ENCODE results near the gene BCL2L14. TPM values are rescaled to one million over a fixed set of nuclear protein-coding genes. Genes with fewer than 3 reads are reported as not detected.

The BCL2L14 gene
- total and polyA plus RNA-seq, 2 of the 4 experiments (the other 2 are of a cell fraction) = not detected

DNA sequence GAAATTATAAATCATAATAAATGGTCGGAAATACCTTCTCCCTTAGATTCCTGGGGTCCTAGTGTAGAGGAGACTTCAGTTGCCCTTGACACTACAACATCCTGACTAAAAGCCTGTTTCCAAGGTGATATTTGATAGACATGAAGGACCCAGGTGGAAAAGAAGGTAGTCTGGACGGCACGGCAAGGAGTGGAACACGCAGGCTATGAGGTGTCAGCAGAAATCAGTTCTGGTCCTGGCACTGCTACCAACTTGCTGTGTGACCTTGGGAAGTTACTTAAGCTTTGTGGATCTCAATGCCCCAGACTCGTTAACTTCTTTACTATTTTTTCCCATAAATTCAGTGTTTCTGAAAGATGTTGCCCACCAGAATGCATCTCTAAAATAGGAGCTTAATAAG lies 36.9 kb upstream of the BCL2L14 start:
- H4K91ac ChIP-seq (ENCODE audit: insufficient read depth, low read depth, low read length) = no peak overlapping the region
- CTCF ChIA-PET = interaction anchor here (0.7 to 3.4 kb wide), 8 partner anchors 8 to 456 kb away, joined by 3 to 54 read pairs (median 4); no protein-coding TSS in a partner anchor
- no peak overlapping the region for H3K4me2 ChIP-seq (ENCODE audit: low read depth, low read length)
- no peak overlapping the region for H3K27ac ChIP-seq (ENCODE audit: insufficient read depth, low read length)
- no TSS peak for BruUV-seq (replicated peaks)
- no peaks in the 10 kb centered on the region for H4K20me1 ChIP-seq (ENCODE audit: insufficient read depth, low read length)
- ATAC-seq (ENCODE audit: low read depth) = no peak
- in situ Hi-C loops (cut with MboI; ENCODE audit: low sequenced_read_pairs) = loop anchor here (5.0 to 10.0 kb wide), 2 partner anchors 452 to 671 kb away; no protein-coding TSS in a partner anchor
- H3K9me3 ChIP-seq (ENCODE audit: control insufficient read depth, insufficient read depth, low read length) = no peaks in the 10 kb centered on the region
- no peak overlapping the region for H2BK20ac ChIP-seq (ENCODE audit: low read depth, low read length)
- H3K27me3 ChIP-seq (ENCODE audit: control insufficient read depth, insufficient read depth, low read length) = peaks cover 6% of the 10 kb centered on the region
- H3K9me1 ChIP-seq (ENCODE audit: insufficient read depth, low read length) = no peaks in the 10 kb centered on the region
- H4K5ac ChIP-seq (ENCODE audit: low read depth, low read length) = no peak overlapping the region
- H3K23ac ChIP-seq (ENCODE audit: low read depth, low read length) = no peak overlapping the region
- no peak overlapping the region for H3K4ac ChIP-seq (ENCODE audit: low read depth, low read length)
- no peaks in the 10 kb centered on the region for H3K36me3 ChIP-seq (ENCODE audit: control insufficient read depth, insufficient read depth, low read length)
- no peak overlapping the region for H2AFZ ChIP-seq (replicated peaks; ENCODE audit: low read length, poor library complexity)
- no peak overlapping the region for H3K56ac ChIP-seq (ENCODE audit: extremely low read depth, insufficient read depth, low read length)
- H3K4me3 ChIP-seq (ENCODE audit: insufficient read depth, low read depth, low read length) = no peak overlapping the region
- no peak overlapping the region for H3K9ac ChIP-seq (ENCODE audit: low read depth, low read length)
- no peaks in the 10 kb centered on the region for H3K4me1 ChIP-seq (ENCODE audit: control insufficient read depth, insufficient read depth, low read length)
- H2BK120ac ChIP-seq (ENCODE audit: low read depth, low read length) = no peak overlapping the region
- POLR2A ChIA-PET (ENCODE audit: unreplicated experiment) = no interaction called here
- no peak overlapping the region for H2AK5ac ChIP-seq (ENCODE audit: low read depth, low read length)
- H3K79me1 ChIP-seq (ENCODE audit: low read depth in 1 of 2, low read length in 2 of 2) = no peaks in the 10 kb centered on the region
- H2BK5ac ChIP-seq (ENCODE audit: low read depth, low read length, poor library complexity, severe bottlenecking) = no peak overlapping the region
- no peak for DNase-seq
- H2AK9ac ChIP-seq (replicated peaks; ENCODE audit: low read depth, low read length, poor library complexity) = no peak overlapping the region
- dilution Hi-C loops (cut with HindIII; ENCODE audit: low sequenced_read_pairs, unreplicated experiment) = loop anchor here (25.0 kb wide), 1 partner anchor 472 kb away; no protein-coding TSS in a partner anchor
- H3K18ac ChIP-seq (ENCODE audit: low read depth, low read length) = no peak overlapping the region
- intact Hi-C loops (cut with micrococcal nuclease) = loop anchor here (1.0 to 10.0 kb wide), 5 partner anchors 237 to 480 kb away; no protein-coding TSS in a partner anchor
- no peak overlapping the region for H4K8ac ChIP-seq (ENCODE audit: low read depth in 2 of 2, low read length in 2 of 2)
- no peak overlapping the region for H2BK15ac ChIP-seq (ENCODE audit: low read depth, low read length)
- no peak overlapping the region for H3K14ac ChIP-seq (replicated peaks; ENCODE audit: low read depth, low read length)
- TF ChIP-seq, protein P1, sequence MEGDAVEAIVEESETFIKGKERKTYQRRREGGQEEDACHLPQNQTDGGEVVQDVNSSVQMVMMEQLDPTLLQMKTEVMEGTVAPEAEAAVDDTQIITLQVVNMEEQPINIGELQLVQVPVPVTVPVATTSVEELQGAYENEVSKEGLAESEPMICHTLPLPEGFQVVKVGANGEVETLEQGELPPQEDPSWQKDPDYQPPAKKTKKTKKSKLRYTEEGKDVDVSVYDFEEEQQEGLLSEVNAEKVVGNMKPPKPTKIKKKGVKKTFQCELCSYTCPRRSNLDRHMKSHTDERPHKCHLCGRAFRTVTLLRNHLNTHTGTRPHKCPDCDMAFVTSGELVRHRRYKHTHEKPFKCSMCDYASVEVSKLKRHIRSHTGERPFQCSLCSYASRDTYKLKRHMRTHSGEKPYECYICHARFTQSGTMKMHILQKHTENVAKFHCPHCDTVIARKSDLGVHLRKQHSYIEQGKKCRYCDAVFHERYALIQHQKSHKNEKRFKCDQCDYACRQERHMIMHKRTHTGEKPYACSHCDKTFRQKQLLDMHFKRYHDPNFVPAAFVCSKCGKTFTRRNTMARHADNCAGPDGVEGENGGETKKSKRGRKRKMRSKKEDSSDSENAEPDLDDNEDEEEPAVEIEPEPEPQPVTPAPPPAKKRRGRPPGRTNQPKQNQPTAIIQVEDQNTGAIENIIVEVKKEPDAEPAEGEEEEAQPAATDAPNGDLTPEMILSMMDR (conservative IDR thresholded peaks at IDR 0.05; ENCODE audit: low read depth, low read length) = no peak
- WGBS, 2 experiments (ENCODE audit: extremely low coverage in 2 of 2, insufficient read length in 1 of 2) = 71% methylated on average over 3 of the region's 5 CpGs; no CpG with 5 or more reads in 1 of the 2 experiments
